HAP-1 (cell line): Measurements from ENCODE around the gene MYH10.
"Not testable (repeated sequence)": the region's sequence is repeated elsewhere in the genome, so short reads cannot be mapped to it uniquely, and the experiment has no call there.

ENCODE experiments used
- DNase-seq, 2 experiments: peaks; one replicate each; pipeline ENCODE4 v3.0.0-alpha.2; 2016 to 2020; ENCODE audit warnings: low spot score in 2 of 2
- H3K27me3 ChIP-seq: fragments of 250-450 bp; sonication (Bioruptor Pico); 2 replicates; pipeline ENCODE4 v1.5.1; 2020; ENCODE audit warnings: low read depth, mild to moderate bottlenecking, moderate library complexity
- H3K36me3 ChIP-seq: fragments of 250-450 bp; sonication (Bioruptor Pico); replicated peaks from 2 replicates; pipeline ENCODE4 v1.5.1; 2020; ENCODE audit warnings: mild to moderate bottlenecking
- H3K4me1 ChIP-seq: fragments of 250-450 bp; sonication (Bioruptor Pico); 2 replicates; pipeline ENCODE4 v1.5.1; 2020; ENCODE audit warnings: mild to moderate bottlenecking
- H3K4me3 ChIP-seq: fragments of 250-450 bp; sonication (Bioruptor Pico); 2 replicates; pipeline ENCODE4 v1.5.1; 2020; ENCODE audit warnings: mild to moderate bottlenecking, moderate library complexity
- H3K9me3 ChIP-seq: fragments of 250-450 bp; sonication (Bioruptor Pico); 2 replicates; pipeline ENCODE4 v1.5.1; 2020; ENCODE audit warnings: mild to moderate bottlenecking, moderate library complexity
- in situ Hi-C: fragments of 300-500 bp; cut with MboI; formaldehyde crosslinking; loops from 3 replicates; pipeline ENCODE4 v1.14.3; 2020; ENCODE audit warnings: low sequenced_read_pairs, inconsistent platforms, mixed read lengths

The MYH10 gene

GRCh38 chr17:8542599-8543502 lies 87.7 kb downstream of the MYH10 start:
- DNase-seq = no peak
- no peaks in the 10 kb centered on the region for H3K9me3 ChIP-seq
- in situ Hi-C loops = no loop called here
- no peaks in the 10 kb centered on the region for H3K27me3 ChIP-seq
- peaks cover 70% of the 10 kb centered on the region for H3K36me3 ChIP-seq
- no peak overlapping the region for H3K4me3 ChIP-seq
- H3K4me1 ChIP-seq = no peaks in the 10 kb centered on the region

- H3K27me3 ChIP-seq, H3K9me3 ChIP-seq, H3K4me1 ChIP-seq, DNase-seq, H3K4me3 ChIP-seq, in situ Hi-C loops: not testable (repeated sequence)
- peaks cover 81% of the 10 kb centered on the region for H3K36me3 ChIP-seq
These were observed 90.5 kb downstream of the MYH10 start for GRCh38 chr17:8539976-8540375.

GRCh38 chr17:8537734-8538133 lies 92.8 kb downstream of the MYH10 start:
- Histone ChIP-seq H3K9me3 (no peaks in the 10 kb centered on the region), H3K4me1 (no peaks in the 10 kb centered on the region), H3K36me3 (peaks cover 89% of the 10 kb centered on the region), H3K4me3 (no peak overlapping the region), H3K27me3 (no peaks in the 10 kb centered on the region)
- in situ Hi-C loops = no loop called here
- no peak for DNase-seq

- no peaks in the 10 kb centered on the region for H3K27me3 ChIP-seq
- in situ Hi-C loops = no loop called here
- no peak overlapping the region for H3K4me3 ChIP-seq
- H3K36me3 ChIP-seq = peaks cover 74% of the 10 kb centered on the region
- DNase-seq = no peak
- no peaks in the 10 kb centered on the region for H3K9me3 ChIP-seq
- H3K4me1 ChIP-seq = no peaks in the 10 kb centered on the region
These were observed 95.9 kb downstream of the MYH10 start for GRCh38 chr17:8534498-8535188.

GRCh38 chr17:8532021-8532420 lies 98.5 kb downstream of the MYH10 start:
- no peak for DNase-seq
- in situ Hi-C loops = no loop called here
- H3K36me3 ChIP-seq = peaks cover 65% of the 10 kb centered on the region

GRCh38 chr17:8522577-8522976 lies 107.9 kb downstream of the MYH10 start:
- no peaks in the 10 kb centered on the region for H3K9me3 ChIP-seq
- no peaks in the 10 kb centered on the region for H3K27me3 ChIP-seq
- no peak overlapping the region for H3K4me3 ChIP-seq
- H3K4me1 ChIP-seq = no peaks in the 10 kb centered on the region
- no peak for DNase-seq
- H3K36me3 ChIP-seq = peaks cover 60% of the 10 kb centered on the region
- in situ Hi-C loops = no loop called here

More at GRCh38 chr17:8532021-8532420, 98.5 kb downstream of the MYH10 start:
- Histone ChIP-seq H3K4me1 (no peaks in the 10 kb centered on the region), H3K27me3 (no peaks in the 10 kb centered on the region), H3K9me3 (no peaks in the 10 kb centered on the region), H3K4me3 (no peak overlapping the region)

- H3K4me3 ChIP-seq = no peak overlapping the region
- H3K4me1 ChIP-seq = no peaks in the 10 kb centered on the region
- H3K9me3 ChIP-seq = no peaks in the 10 kb centered on the region
- no peaks in the 10 kb centered on the region for H3K27me3 ChIP-seq
- in situ Hi-C loops = no loop called here
- no peak for DNase-seq
- H3K36me3 ChIP-seq = peaks cover 72% of the 10 kb centered on the region
These were observed 109.5 kb downstream of the MYH10 start for GRCh38 chr17:8520981-8521380.

- H3K27me3 ChIP-seq = no peaks in the 10 kb centered on the region
- peaks cover 88% of the 10 kb centered on the region for H3K36me3 ChIP-seq
- no peak overlapping the region for H3K4me3 ChIP-seq
- in situ Hi-C loops = no loop called here
- H3K4me1 ChIP-seq = no peaks in the 10 kb centered on the region
- no peak for DNase-seq
- H3K9me3 ChIP-seq = no peaks in the 10 kb centered on the region
These were observed 111.7 kb downstream of the MYH10 start for GRCh38 chr17:8518850-8519249.

- H3K9me3 ChIP-seq = no peaks in the 10 kb centered on the region
- H3K4me1 ChIP-seq = no peaks in the 10 kb centered on the region
- in situ Hi-C loops = no loop called here
- DNase-seq = no peak
- peaks cover 88% of the 10 kb centered on the region for H3K36me3 ChIP-seq
- H3K4me3 ChIP-seq = no peak overlapping the region
- no peaks in the 10 kb centered on the region for H3K27me3 ChIP-seq
These were observed 112.2 kb downstream of the MYH10 start for GRCh38 chr17:8518326-8518725.

- Histone ChIP-seq H3K36me3 (peaks cover 88% of the 10 kb centered on the region), H3K9me3 (no peaks in the 10 kb centered on the region), H3K4me3 (no peak overlapping the region), H3K27me3 (no peaks in the 10 kb centered on the region), H3K4me1 (no peaks in the 10 kb centered on the region)
- in situ Hi-C loops = no loop called here
- no peak for DNase-seq
These were observed 115.7 kb downstream of the MYH10 start for GRCh38 chr17:8514801-8515200.

GRCh38 chr17:8506145-8506544 lies 124.4 kb downstream of the MYH10 start:
- Histone ChIP-seq H3K27me3 (no peaks in the 10 kb centered on the region), H3K36me3 (peaks cover 72% of the 10 kb centered on the region), H3K9me3 (no peaks in the 10 kb centered on the region), H3K4me3 (no peak overlapping the region), H3K4me1 (no peaks in the 10 kb centered on the region)
- no peak for DNase-seq
- in situ Hi-C loops = no loop called here

- Histone ChIP-seq H3K36me3 (peaks cover 74% of the 10 kb centered on the region), H3K27me3 (no peaks in the 10 kb centered on the region), H3K4me1 (no peaks in the 10 kb centered on the region), H3K9me3 (no peaks in the 10 kb centered on the region), H3K4me3 (no peak overlapping the region)
- in situ Hi-C loops = no loop called here
- no peak for DNase-seq
These were observed 125.9 kb downstream of the MYH10 start for GRCh38 chr17:8504460-8505207.

- no peak for DNase-seq
- H3K27me3 ChIP-seq = no peaks in the 10 kb centered on the region
- no peaks in the 10 kb centered on the region for H3K4me1 ChIP-seq
- in situ Hi-C loops = no loop called here
- H3K4me3 ChIP-seq = no peak overlapping the region
- H3K36me3 ChIP-seq = peaks cover 74% of the 10 kb centered on the region
- H3K9me3 ChIP-seq = no peaks in the 10 kb centered on the region
These were observed 126.7 kb downstream of the MYH10 start for GRCh38 chr17:8503807-8504206.

- Histone ChIP-seq H3K4me3 (no peak overlapping the region), H3K36me3 (peaks cover 74% of the 10 kb centered on the region), H3K4me1 (no peaks in the 10 kb centered on the region), H3K9me3 (no peaks in the 10 kb centered on the region), H3K27me3 (no peaks in the 10 kb centered on the region)
- in situ Hi-C loops = no loop called here
- no peak for DNase-seq
These were observed 127.2 kb downstream of the MYH10 start for GRCh38 chr17:8503368-8503767.
